Pancreas (tissue), 10 donors: ENCODE results near the gene MRPS11. TPM values are rescaled to one million over a fixed set of nuclear protein-coding genes. Genes with fewer than 3 reads are reported as not detected.

ENCODE experiments used
- ATAC-seq, 4 donors: fragments of 200-7000 bp; cut with Tn5 transposase; one replicate each; pipeline versions ENCODE4 v1.8.0 to v1.9.1; 2020; ENCODE audit warnings: mild to moderate bottlenecking in 4 of 4, moderate library complexity in 4 of 4
- DNase-seq, 6 donors: peaks; one replicate each; pipeline ENCODE4 v3.0.0-alpha.2; 2020
- FAIRE-seq: peaks from 2 replicates; lab custom pipeline; 2012; peaks lifted over from hg19 to GRCh38; lab: Jason Lieb, UNC
- H3K27ac ChIP-seq, 4 donors: fragments of 200-600 bp; sonication (generic); 1 replicate in 3 of 4; 2 replicates in 1 of 4; pipeline versions ENCODE4 v1.5.0 to v1.8.0; 2020
- H3K27me3 ChIP-seq, 4 donors: fragments of 200-600 bp; one replicate each; pipeline ENCODE4 v1.8.0; 2021
- H3K36me3 ChIP-seq, 3 donors: fragments of 200-600 bp; sonication (generic) in 1 of 3; one replicate each; pipeline versions ENCODE4 v1.5.0 to v1.8.0; 2020 to 2021
- H3K4me1 ChIP-seq, 3 donors: fragments of 200-600 bp; one replicate each; pipeline ENCODE4 v1.8.0; 2021
- H3K4me3 ChIP-seq, 4 donors: fragments of 200-600 bp; sonication (generic) in 2 of 4; one replicate each; pipeline versions ENCODE4 v1.5.0 to v1.8.0; 2020 to 2021
- H3K9me3 ChIP-seq, 4 donors: fragments of 200-600 bp; one replicate each; pipeline ENCODE4 v1.8.0; 2021
- CTCF ChIP-seq, 4 donors: fragments of 200-600 bp; sonication (generic) in 3 of 4; IDR thresholded peaks; one replicate each; pipeline versions ENCODE4 v1.5.0 to v1.8.0; 2021; ENCODE audit warnings: antibody characterized with exemption in 4 of 4
- WGBS, 2 donors: extraction: QIAGEN DNeasy Blood & Tissue Kit; methylation state at CpG; one replicate each; pipeline ENCODE4 v1.1.7; 2013; 5-methylcytosine and 5-hydroxymethylcytosine counted together
- intact Hi-C, 3 donors: fragments of 100-400 bp; cut with DNase I; formaldehyde crosslinking; loops; one replicate each; pipeline versions ENCODE4 v1.11.1 to v1.14.2; 2022
- polyA plus RNA-seq, 2 donors: library from polyadenylated mRNA; stranded (reverse); fragments of 200-250 nt; gene quantifications; one replicate each; pipeline ENCODE4 v1.2.3, GENCODE V29; 2013
- total RNA-seq, 6 donors: library from RNA; stranded (reverse); fragmentation: NEBNext Ultra II Directional in 4 of 6; extraction: Animal tissue kit (Norgen Biotek cat#: 25700) in 4 of 6; gene quantifications; one replicate each; pipeline versions ENCODE4 v1.2.1 to v1.2.4, GENCODE V29; 2021 to 2023
- donor health status: healthy with polysubstance abuse.
- donor health status: DM: no; HTN: no; CAD: no; lungs with moderate emphysema.
- donor health status: DM: no; HTN: no; CAD: no.
- donor health status: control.
- donor health status: control.
- donor health status: Bipolar disorder and iron deficiency.
- donor health status: DM: yes; HTN: yes; CAD: no.
- donor health status: DM: no; HTN: no; CAD: no.
- donor health status: DM: no; HTN: no; CAD: no.
- donor health status: DM: yes; HTN: yes; CAD: no.

MRPS11 gene
- total and polyA plus RNA-seq, 8 donors = 12.7 to 29.5 (median 18.1) TPM

GRCh38 chr15:88487796-88488523 is 20.5 kb downstream of the MRPS11 start:
- no peak for TF ChIP-seq CTCF (IDR thresholded peaks at IDR 0.05)
- Histone ChIP-seq H3K9me3 (no peaks in the 10 kb centered on the region), H3K27ac (no peak overlapping the region), H3K36me3 (no peaks in the 10 kb centered on the region), H3K4me3 (no peak overlapping the region), H3K4me1 (no peaks in the 10 kb centered on the region), H3K27me3 (no peaks in the 10 kb centered on the region)
- DNase-seq (no peak), FAIRE-seq (no peak), ATAC-seq (no peak)
- 65 to 69% methylated on average over 11 of the region's 11 CpGs for WGBS, 2 donors
- intact Hi-C loops = no loop called here

GRCh38 chr15:88489321-88489720 is 21.8 kb downstream of the MRPS11 start:
- no peaks in the 10 kb centered on the region for H3K36me3 ChIP-seq
- no peak for TF ChIP-seq CTCF (IDR thresholded peaks at IDR 0.05)
- WGBS, 2 donors = 87 to 88% methylated on average over 4 of the region's 4 CpGs
- no peaks in the 10 kb centered on the region for H3K27me3 ChIP-seq
- H3K4me3 ChIP-seq = no peak overlapping the region
- DNase-seq (no peak), FAIRE-seq (no peak), ATAC-seq (no peak)
- no peaks in the 10 kb centered on the region for H3K9me3 ChIP-seq
- no peak overlapping the region for H3K27ac ChIP-seq
- intact Hi-C loops = no loop called here
- H3K4me1 ChIP-seq = no peaks in the 10 kb centered on the region

- 76 to 87% methylated on average over 3 of the region's 3 CpGs for WGBS, 2 donors
- Histone ChIP-seq H3K4me3 (no peak overlapping the region), H3K4me1 (no peaks in the 10 kb centered on the region), H3K27ac (no peak overlapping the region), H3K27me3 (no peaks in the 10 kb centered on the region), H3K9me3 (no peaks in the 10 kb centered on the region), H3K36me3 (no peaks in the 10 kb centered on the region)
- DNase-seq = no peak
- intact Hi-C loops = no loop called here
- FAIRE-seq = no peak
- ATAC-seq = no peak
- TF ChIP-seq CTCF (IDR thresholded peaks at IDR 0.05) = no peak
These were observed 22.5 kb downstream of the MRPS11 start for GRCh38 chr15:88490036-88490435.

- H3K4me1 ChIP-seq = no peaks in the 10 kb centered on the region
- intact Hi-C loops = no loop called here
- ATAC-seq = no peak
- no peaks in the 10 kb centered on the region for H3K36me3 ChIP-seq
- no peak for FAIRE-seq
- DNase-seq = no peak
- H3K27ac ChIP-seq = no peak overlapping the region
- no peaks in the 10 kb centered on the region for H3K27me3 ChIP-seq
- H3K9me3 ChIP-seq = no peaks in the 10 kb centered on the region
- TF ChIP-seq CTCF (IDR thresholded peaks at IDR 0.05) = no peak
- 70 to 73% methylated on average over 10 of the region's 10 CpGs for WGBS, 2 donors
- H3K4me3 ChIP-seq = no peak overlapping the region
These were observed 23.6 kb downstream of the MRPS11 start for GRCh38 chr15:88491158-88491557.

GRCh38 chr15:88493844-88494243 is 26.3 kb downstream of the MRPS11 start:
- 88 to 91% methylated on average over 10 of the region's 10 CpGs for WGBS, 2 donors
- TF ChIP-seq CTCF (IDR thresholded peaks at IDR 0.05) = no peak

More at GRCh38 chr15:88493844-88494243, 26.3 kb downstream of the MRPS11 start:
- Histone ChIP-seq H3K36me3 (no peaks in the 10 kb centered on the region), H3K4me3 (no peak overlapping the region), H3K27ac (no peak overlapping the region), H3K9me3 (no peaks in the 10 kb centered on the region), H3K4me1 (no peaks in the 10 kb centered on the region), H3K27me3 (no peaks in the 10 kb centered on the region)
- intact Hi-C loops = no loop called here
- DNase-seq (no peak), FAIRE-seq (no peak), ATAC-seq (no peak)
